Measurements from ENCODE around the gene VIPR2. TPM values are rescaled to one million over a fixed set of nuclear protein-coding genes. Genes with fewer than 3 reads are reported as not detected.

VIPR2 gene
- total RNA-seq, 1 experiment from 2014 or later = not detected

DNA sequence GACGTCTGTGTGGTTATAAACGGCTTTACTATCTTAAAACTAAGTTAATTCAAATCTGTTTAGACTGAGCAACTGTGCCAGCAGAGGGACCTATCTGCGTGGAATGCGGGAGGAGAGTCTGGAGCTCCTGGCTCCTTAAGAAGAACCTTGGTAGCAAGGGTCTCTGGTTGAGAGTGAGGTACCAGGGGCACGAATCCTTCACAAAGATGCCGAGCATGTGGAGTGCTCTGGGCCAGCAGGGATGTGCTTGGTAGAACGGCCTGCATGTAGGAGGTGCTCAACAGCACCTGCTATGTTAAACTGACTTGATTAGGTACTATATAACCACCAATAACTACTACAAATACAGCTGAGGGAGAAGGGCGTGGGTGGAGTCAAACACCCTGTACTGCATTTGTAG, 102.6 kb downstream of the VIPR2 start:
- DNase-seq (ENCODE audit: low read depth) = no peak

DNA sequence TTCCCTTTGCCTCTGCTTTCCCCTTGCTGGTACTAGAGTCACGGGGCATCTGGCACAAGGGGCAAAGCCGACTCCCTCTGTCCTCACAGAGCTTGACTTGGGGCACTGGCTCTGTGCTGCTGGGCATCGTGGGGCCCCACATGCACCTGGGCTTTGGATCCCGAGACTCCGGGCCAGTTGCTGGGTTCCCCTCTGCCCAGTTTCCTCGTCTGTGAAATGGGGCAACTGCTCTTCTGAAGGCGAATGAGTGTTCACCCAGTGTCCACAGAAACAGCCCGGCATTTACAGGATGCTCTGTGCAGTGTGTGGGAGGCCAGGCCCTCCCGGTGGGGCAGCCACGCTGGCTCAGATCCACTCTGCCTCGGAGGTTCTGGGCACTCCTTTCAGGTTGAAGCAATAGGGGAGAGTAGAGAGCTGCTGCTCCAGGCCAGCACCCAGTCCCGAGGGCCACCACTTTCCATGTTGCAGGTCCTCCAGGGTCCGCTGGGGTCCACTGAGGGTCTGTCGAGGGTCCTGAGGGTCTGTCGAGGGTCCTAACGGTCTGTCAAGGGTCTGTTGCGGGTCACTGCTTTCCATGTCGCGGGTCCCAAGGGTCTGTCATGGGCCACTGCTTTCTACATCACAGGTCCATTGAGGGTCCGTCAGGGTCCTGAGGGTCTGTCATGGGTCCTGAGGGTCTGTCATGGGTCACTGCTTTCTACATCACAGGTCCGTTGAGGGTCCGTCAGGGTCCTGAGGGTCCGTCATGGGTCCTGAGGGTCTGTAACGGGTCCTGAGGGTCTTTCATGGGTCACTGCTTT, 103.6 kb downstream of the VIPR2 start:
- DNase-seq (ENCODE audit: low read depth) = no peak

DNA sequence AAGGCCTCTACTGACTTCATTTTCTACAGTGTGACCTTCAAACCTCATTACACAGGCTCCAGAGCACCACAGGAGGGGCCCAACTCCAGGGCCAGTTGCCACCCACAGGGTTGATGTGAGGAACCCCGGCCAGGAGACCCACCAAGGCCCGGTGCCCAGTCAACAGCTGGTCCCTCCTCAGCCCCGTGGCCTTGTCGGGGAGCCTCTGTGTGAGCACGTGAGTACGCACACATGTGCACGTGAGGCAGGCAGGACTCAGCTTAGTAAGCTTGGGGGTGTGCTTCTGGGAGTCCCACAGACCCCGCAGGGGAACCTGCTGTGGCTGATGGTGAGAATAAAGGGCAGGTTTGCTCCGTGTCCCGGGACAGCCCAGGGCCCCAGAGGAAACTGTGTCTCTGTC, 104.5 kb downstream of the VIPR2 start:
- no peak for DNase-seq (ENCODE audit: low read depth)

DNA sequence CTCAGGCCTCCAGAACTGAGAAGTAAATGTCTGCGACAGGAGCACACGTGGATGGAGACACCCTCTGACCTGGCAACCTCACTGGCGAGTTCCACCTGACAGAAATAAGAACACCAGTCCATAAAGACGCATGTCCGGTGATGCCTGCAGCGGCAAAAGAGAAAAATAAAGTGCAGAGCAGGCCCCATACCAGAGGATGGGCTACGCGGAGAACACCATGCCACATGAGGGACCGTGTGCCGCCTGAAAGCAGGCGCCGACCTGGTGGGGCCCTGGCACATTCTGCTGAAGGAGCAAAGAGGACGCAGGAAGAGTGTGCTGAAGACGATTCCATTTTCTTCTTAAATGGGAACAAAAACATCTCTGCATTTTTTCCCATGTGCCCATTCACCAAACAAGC, 105.0 kb downstream of the VIPR2 start:
- DNase-seq (ENCODE audit: low read depth) = no peak

DNA sequence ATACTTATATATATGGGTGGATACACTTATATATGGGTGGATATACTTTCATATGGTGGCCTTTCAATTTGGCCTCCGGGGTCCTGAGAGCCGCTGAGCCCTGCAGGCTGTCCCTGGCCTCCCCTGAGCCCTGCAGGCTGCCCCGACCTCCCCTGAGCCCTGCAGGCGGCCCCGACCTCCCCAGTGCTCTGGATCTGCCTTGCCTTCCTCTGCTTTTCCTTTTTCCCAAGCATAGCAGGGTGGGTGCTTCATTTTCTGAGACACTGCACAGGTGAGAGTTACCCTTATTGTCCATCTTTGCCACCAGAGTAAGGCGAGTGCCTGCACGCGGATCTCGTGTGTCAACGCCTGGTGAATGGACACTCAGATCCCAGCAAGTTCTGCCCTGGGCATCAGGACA, 106.6 kb downstream of the VIPR2 start:
- DNase-seq (ENCODE audit: low read depth) = no peak

GRCh38 chr7:159036916-159037605, 107.6 kb downstream of the VIPR2 start:
- DNase-seq (ENCODE audit: low read depth) = no peak

DNA sequence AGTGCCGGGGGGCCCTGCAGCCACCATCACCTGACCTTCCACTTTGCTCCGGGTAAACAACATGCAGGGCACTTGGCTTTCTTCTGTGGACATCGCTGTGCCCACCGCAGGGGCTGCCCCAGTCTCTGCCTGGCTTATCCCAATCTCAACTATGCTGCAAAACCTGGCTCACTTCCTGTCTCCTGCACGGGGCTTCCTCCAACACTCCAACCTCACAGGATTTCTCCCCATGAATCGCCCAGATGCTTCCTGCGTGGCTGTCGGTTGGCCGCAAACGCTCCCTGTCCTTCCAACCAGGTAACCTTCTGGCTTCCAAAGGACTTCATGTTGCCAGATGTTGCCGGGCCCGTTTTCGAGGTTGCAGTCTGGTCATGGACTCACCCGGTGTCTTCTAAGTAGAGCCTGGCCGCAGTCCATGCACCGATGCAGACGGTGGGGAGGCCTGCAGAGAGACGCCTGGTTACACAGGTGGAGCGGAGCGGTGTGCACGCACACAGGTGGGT, 109.0 kb downstream of the VIPR2 start:
- no peak for DNase-seq (ENCODE audit: low read depth)

- DNase-seq (ENCODE audit: low read depth) = no peak
Measured at GRCh38 chr7:159034988-159035387, 109.7 kb downstream of the VIPR2 start.

- no peak for DNase-seq (ENCODE audit: low read depth)
Measured at GRCh38 chr7:159034394-159034793, 110.3 kb downstream of the VIPR2 start.

DNA sequence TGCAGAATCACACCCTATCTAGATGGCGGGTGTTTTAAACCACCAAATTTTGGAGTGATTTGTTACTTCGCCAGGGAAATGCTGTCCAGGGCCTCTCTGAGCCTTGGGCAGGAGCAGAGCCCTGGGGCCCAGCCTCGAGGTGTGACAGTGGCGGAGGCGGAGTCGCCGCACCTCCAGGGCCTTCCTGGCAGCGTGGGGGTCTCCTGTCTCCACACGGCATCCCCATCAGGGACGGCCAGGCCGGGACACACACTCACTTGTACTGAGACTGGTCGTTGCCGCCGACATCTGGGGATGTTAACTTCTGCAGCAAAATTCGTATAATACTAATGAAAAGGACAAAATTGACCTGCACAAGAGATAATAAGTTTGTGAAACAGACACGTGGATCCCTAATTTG, 110.7 kb downstream of the VIPR2 start:
- no peak for DNase-seq (ENCODE audit: low read depth)

DNA sequence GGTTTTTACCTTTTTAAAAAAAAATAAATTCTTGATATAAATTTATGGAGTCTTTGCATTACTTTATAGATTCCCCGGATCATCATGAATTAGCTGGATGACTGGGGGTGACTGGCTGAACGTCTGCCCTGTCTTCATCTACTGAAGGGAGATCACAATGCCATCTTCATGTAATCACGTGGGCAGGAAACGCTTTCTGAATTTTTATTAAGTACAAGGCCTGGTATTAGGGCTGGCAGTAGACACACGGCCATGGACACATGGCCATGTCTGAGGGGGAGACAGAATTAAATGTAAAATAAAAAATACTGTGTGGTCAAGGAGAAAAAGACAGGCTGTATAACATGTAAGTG, 111.2 kb downstream of the VIPR2 start:
- DNase-seq (ENCODE audit: low read depth) = no peak

- DNase-seq (ENCODE audit: low read depth) = no peak
Measured at GRCh38 chr7:159032753-159033472, 111.8 kb downstream of the VIPR2 start.

DNA sequence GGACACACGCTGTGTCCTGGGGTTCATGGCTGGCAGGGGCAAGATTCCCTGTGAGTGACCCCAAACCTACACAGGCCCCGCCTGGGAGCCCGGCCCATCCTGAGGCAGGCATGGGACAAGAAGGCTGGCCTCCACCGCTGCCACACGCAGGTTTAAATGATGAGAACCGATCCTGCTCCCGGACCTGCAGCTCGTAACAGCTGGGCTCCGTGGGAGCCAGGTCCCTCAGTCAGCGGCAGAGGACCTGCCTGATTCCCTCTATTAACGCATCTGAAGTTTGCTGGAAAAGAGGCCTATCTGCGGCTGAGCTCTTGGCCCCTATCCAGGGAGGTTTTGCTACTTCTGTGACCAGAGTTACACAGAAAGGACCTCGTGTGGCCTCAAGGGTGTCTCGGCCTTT, 112.3 kb downstream of the VIPR2 start:
- no peak for DNase-seq (ENCODE audit: low read depth)

- no peak for DNase-seq (ENCODE audit: low read depth)
Measured at GRCh38 chr7:159031750-159032149, 112.9 kb downstream of the VIPR2 start.

DNA sequence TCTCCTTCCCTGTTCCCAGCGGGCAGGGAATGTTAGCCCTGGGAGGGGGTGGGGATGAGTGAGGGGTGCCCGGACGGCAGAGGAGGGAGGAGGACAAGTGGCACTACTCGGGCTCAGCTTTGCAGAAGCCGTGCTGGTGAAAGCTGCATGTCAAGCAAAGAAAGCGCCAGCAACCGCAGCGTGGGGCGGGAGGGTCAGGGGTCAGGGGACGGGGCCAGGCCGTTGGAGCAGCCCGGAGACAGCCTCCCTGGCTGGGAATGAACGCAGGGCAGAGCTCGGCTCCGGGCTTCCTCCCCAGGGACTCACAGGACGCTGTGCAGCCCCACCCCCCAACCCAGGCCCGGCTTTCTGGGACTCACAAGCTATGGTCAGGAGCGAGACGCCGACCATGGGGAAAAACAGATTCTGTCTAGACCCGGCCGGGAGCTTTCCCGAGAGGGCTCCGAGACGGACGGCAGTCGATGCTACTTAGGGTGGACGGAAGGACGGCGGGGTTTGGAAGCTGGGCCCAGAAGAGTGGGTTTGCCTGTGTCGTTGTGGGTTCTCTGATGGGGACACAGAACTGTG, 113.4 kb downstream of the VIPR2 start:
- DNase-seq (ENCODE audit: low read depth) = no peak

GRCh38 chr7:159030490-159031134, 114.1 kb downstream of the VIPR2 start:
- no peak for DNase-seq (ENCODE audit: low read depth)

DNA sequence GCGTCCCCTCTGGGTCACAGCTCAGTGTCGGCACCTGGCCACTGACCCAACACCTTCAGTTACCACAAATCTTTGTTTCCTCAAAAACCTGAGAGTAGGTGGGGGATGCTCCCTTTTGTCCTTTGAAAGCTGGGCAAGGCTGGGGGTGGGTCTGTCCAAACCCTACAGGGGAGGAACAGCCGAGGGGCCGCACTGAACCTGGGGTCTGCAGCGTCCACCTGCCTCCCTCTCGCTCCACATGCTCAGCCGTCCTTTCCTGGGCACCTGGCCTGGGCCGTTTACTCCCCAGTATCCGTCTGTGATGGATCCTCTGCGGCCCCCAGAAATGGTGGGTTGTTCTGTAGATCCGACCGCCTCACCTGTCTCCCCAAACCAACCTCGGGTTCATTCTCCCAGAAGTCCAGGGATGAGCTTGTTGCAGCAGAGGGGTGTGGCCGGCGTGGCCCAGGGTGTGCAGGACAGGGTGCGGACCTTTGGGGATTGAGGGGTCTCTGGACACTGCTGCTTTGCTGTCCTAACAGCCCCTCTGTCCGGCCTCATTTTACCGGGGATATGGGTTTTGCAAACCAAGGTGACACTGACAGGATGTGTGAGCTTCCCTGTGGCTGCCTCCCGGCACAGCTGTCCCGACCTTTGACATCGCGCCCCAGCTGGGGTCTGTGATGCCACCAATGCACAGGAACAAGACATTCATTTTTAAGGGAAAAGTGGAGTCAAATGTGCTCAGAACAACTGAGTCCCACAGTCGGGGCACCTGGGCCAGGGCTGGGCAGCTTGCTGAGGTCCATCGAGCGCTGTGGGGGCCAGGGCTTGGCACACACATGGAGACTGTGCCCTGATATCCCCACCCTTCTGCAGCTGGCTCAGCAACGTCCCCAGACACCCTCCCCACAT, 115.9 kb downstream of the VIPR2 start:
- DNase-seq (ENCODE audit: low read depth) = no peak

DNA sequence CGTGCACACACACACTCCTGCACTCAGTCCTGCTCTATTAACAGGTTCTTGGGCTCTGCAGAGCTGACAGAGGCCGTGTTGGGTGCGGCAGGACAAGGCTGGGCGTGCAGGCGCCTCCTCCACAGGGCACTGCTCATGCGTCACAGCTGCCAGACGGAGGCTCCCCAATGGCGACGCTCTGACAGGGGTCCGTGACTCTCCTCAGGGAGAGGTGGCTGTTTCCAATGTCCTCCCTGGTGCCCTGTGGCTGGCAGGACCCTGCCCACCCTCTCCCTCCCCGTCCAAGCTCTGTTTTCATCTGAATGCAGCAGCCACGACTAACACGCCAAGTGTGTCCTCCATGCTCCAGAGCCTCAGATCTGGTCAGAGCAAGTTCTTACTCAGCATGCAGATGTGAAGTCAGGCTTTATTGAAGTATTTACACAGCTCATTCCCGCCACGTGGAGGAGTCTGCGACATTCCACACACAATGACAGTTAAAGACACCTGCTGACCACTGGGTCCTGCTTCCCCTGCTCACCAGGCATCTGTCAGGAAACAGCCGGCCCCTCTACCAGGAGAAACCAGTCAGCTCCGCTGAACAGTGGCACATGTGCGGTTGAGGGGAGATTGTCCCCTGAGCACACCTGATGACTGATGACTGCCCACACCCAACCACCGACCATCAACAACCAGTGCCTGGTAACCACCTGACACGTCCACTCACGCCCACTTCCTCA, 116.7 kb downstream of the VIPR2 start:
- no peak for DNase-seq (ENCODE audit: low read depth)

- no peak for DNase-seq (ENCODE audit: low read depth)
Measured at GRCh38 chr7:159027056-159027788, 117.4 kb downstream of the VIPR2 start.
